PC-9 (cell line): ENCODE data around the gene CCL27.

Experiments
- CTCF ChIP-seq: fragments of 200-600 bp; sonication (generic); conservative IDR thresholded peaks from 2 replicates; pipeline ENCODE4 v1.6.1; 2017; ENCODE audit warnings: mixed run types, antibody characterized with exemption, mild to moderate bottlenecking, moderate library complexity
- EZH2 ChIP-seq: fragments of 200-600 bp; sonication (generic); IDR thresholded peaks from 2 replicates; pipeline ENCODE4 v1.8.0; 2017; ENCODE audit warnings: antibody characterized with exemption, low read depth

GRCh38 chr9:34675869-34676268 is 13.4 kb upstream of the CCL27 start:
- TF ChIP-seq CTCF (no peak), EZH2 (no peak)
